A172 (cell line): Measurements from ENCODE around the gene COL4A6. TPM values are rescaled to one million over a fixed set of nuclear protein-coding genes. Genes with fewer than 3 reads are reported as not detected.

Source experiments
- DNase-seq: peaks from one replicate; pipeline ENCODE4 v3.0.0-alpha.2; 2015; ENCODE audit warnings: low spot score
- total RNA-seq: library from RNA; depleted of rRNA; stranded (reverse); fragments of >200 nt; shearing (Covaris generic); gene quantifications from 2 replicates; pipeline ENCODE4 v1.2.3, GENCODE V29; 2014

COL4A6 gene
- total RNA-seq, 1 experiment from 2014 or later: 0.03 TPM

- DNase-seq: no peak
Observed at GRCh38 chrX:108159028-108159670, 279.1 kb downstream of the COL4A6 start.

- DNase-seq: no peak
Observed at GRCh38 chrX:108157628-108158027, 280.6 kb downstream of the COL4A6 start.

- no peak for DNase-seq
Observed at GRCh38 chrX:108156934-108157466, 281.2 kb downstream of the COL4A6 start.

DNA sequence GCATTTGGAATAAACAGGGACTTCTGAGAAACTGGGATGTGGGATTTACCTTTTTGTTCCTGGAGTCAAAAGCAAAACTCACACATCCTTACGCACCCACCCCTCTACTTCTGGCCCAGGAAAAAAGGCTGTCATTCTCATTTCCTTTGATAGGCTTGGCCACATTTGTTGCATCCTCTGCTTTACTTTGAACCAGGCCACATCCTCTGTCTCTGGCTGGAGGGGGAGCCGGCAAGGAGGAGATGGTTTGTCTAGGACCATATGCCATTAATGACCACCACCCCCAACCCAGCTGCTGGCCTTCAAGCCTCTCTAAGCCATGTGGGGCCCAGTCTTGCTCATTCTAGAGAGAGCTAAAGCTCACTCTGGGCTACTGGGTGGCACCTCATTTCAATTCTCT is 282.1 kb downstream of the COL4A6 start:
- DNase-seq: no peak

GRCh38 chrX:108148524-108148923 is 289.7 kb downstream of the COL4A6 start:
- no peak for DNase-seq

GRCh38 chrX:108138814-108139702 is 299.2 kb downstream of the COL4A6 start:
- no peak for DNase-seq

DNA sequence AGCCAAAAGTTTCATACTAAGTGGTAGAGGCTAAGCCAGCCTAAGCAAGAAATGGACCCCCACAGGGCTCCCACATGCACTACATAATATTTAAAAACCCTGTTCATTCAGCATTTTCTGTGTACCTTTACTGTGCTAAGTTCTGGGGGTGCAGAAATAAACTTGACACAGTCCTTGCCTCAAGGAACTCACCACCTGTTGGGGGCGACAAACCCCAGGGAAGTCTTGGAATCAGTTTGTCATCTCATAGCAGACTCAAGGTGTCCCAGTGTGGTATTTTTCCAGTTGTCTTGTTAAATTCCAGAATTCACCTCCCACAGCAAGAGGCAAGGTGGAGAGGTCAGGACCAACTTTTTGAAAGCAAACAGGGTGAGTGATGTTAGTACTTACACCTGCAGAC is 303.5 kb downstream of the COL4A6 start:
- DNase-seq: no peak

DNA sequence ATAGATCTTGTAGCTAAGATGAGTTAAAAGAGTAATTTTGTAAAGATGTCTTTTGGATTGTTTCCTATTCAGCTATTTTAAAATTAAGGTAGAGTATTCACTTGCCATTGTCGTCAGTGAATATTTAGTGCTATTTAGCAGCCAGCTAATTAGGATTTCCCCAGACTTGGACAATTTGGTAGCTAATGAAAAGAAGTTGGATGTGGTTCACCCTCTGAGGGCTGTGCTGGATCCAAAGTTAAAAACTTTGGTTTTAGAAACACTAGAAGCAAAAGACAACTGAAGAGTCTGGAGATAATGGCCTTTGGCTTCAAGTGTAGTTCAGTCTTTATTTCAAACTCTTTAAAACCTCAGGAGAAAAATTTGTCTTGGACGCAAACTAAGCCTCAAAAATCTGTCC is 305.3 kb downstream of the COL4A6 start:
- no peak for DNase-seq

- no peak for DNase-seq
Observed at GRCh38 chrX:108132034-108132433, 306.2 kb downstream of the COL4A6 start.

DNA sequence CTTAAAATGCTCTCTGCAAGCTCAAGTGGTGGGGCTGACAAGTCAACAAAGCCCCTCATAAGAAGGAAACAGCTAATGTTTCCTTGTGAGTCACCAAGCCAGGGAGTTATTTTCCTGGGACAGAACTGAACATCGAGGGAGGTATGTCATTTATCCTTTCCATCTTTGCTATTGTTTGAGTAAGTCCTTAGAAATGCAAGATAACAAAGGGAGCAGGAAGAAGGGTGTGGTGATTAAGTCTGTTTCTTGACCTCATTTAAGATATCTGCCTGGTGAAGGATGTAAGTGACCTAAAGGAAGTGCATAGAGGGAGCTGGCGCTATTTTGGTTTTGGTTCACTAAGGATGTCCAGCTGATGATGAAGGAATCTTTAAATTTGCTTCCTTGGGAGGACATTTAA is 306.8 kb downstream of the COL4A6 start:
- peak; percentile 69 for DNase-seq

- DNase-seq: no peak
Observed at GRCh38 chrX:108130889-108131288, 307.3 kb downstream of the COL4A6 start.

DNA sequence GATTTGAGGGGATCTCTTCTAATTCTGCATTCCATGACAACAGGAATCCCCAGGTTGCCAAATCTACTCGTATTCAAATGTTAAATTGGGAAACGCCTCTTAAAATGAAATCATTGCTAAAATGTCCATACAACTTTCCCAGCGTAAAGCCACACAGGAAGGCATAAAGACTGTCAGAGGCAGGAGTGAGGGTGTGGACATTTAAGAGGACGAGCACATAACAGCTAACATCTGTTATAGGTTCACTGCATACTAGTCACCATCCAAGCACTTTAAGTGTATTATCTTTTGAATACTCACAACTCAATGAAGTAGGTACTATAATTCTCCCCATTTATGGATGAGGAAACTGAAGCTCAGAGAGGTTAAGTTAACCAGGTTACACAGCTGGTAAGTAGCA is 311.1 kb downstream of the COL4A6 start:
- no peak for DNase-seq

- no peak for DNase-seq
Observed at GRCh38 chrX:108126661-108127060, 311.6 kb downstream of the COL4A6 start.

DNA sequence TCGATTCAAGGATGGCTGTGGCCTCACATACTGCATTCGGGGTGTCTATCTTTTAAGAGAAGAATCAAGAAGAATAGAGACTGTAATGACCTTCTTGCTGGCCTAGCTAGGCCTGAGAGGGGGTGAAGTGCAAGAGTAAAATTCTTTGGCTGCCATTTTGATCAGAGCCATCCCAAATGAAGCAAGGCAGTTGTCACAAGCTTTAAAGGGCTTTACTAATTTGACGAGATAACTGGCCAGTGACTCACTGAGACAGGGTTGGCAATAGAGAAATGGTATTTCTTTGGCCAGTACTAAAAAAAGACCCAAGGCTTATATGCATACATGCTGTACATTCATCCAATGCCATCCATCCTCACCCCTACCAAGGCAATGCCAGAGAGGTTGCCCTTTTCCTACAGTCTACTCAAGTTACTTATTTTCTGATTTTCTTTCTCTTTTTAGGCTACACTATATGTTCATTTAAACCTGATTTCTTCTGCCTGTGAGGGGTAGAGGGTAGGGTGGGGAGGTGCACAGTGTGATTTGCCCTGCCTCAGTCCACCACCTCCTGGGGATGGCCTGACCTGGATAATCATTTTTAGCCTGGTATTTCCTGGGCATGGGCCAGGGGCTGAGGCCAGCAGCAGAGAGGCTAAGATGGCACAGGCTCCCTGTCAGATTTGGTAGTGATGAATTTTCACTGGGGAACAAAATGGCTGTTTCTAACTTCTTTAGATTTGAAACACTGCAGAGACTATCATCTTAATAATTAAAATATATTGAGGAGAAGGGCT is 314.4 kb downstream of the COL4A6 start:
- no peak for DNase-seq

GRCh38 chrX:108122748-108123147 is 315.5 kb downstream of the COL4A6 start:
- DNase-seq: no peak

GRCh38 chrX:108121291-108121690 is 316.9 kb downstream of the COL4A6 start:
- no peak for DNase-seq

DNA sequence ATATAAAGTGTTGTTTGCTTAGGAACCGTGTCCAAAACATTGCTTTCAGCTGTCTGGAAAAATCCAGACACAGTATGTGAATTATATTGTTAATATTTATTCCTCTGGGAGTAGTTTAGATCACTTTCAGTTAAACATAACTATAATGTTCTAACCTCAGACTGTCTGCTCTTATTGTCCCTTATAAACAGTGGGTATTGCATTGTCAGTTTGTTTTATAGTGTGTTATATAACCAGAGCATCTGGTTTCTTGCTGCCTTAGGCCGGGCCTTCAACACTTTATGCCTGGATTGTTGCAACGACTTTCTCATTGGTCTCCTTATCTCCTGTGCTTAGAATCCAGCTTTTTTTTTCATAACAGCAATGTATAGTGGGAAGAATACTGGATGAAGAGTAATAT is 320.2 kb downstream of the COL4A6 start:
- no peak for DNase-seq

- no peak for DNase-seq
Observed at GRCh38 chrX:108114541-108114940, 323.7 kb downstream of the COL4A6 start.
